ENCODE measurements around the gene DTX3L.

Gene DTX3L

DNA sequence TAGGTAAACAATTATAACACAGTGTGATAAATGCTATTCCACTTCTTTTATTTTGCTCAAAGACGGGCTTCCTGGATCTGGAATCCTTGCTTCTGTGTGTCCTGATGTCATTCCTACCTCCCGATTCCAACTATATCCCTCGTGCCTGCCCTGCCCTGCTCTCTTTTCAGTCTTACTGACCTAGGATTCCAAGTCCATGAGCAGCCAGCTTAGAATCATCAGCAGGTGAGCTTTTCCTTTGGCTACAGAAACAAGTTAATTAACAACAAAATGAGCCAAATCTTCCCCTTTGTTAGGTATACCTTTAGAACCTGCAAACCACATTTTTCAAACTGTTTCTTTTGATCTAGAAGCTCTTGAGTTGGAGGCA, 27.5 kb upstream of the DTX3L start:
- Histone ChIP-seq H3K4ac (ENCODE audit: low read depth, low read length) (no peak overlapping the region), H3K79me2 (ENCODE audit: control insufficient read depth, insufficient read depth, low read length) (no peaks in the 10 kb centered on the region), H2AK5ac (ENCODE audit: low read length) (no peak overlapping the region), H4K5ac (ENCODE audit: low read length) (no peak overlapping the region), H2BK5ac (ENCODE audit: low read length) (no peak overlapping the region), H3K36me3 (ENCODE audit: control insufficient read depth, insufficient read depth, low read length) (no peaks in the 10 kb centered on the region), H3K18ac (ENCODE audit: low read length) (no peak overlapping the region), H3K4me3 (ENCODE audit: low read length) (no peak overlapping the region), H3K9ac (ENCODE audit: low read length) (no peak overlapping the region), H3K56ac (ENCODE audit: low read length) (peak overlapping the region; percentile 17), H3K27ac (ENCODE audit: low read depth, low read length) (no peak overlapping the region), H4K8ac (ENCODE audit: low read depth, low read length) (no peak overlapping the region), H3K4me2 (ENCODE audit: low read length) (no peak overlapping the region), H3K4me1 (ENCODE audit: control insufficient read depth, low read depth, low read length) (no peaks in the 10 kb centered on the region), H3K79me1 (ENCODE audit: low read length) (no peaks in the 10 kb centered on the region), H3K23ac (ENCODE audit: low read length) (no peak overlapping the region), H2BK15ac (replicated peaks; ENCODE audit: low read depth) (no peak overlapping the region), H3K27me3 (ENCODE audit: insufficient read depth, low read length, poor library complexity) (no peaks in the 10 kb centered on the region), H2BK120ac (ENCODE audit: low read depth, low read length) (no peak overlapping the region)
- DNase-seq, result peak; percentile 52
- no CpG with 5 or more reads among the region's 3 CpGs for WGBS (ENCODE audit: extremely low coverage, insufficient coverage, low lambda C conversion rate)

DNA sequence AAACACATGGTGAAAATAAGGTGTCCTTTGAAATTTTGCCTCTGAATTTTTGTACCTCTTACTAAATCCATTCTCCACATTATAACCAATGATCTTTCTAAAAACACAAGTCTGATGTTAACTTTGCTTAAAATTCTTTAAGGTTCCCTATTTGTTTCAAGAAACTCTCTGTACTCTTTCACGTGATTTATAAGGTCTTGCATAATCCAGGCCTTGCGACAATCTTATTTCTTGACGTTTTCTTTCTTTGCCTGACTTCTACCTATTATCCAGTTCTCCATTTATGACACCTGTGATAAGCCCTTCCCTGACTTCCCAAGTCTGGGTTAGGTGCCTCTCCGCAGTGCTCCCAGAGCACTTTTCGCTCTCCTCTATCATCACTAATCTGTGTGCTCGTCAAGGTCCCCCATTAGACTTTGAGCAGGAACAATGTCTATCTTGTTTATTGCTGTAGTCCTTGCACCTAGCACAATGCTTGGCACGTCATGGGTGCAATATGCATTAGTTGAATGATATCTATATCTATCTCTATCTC, 25.1 kb upstream of the DTX3L start:
- DNase-seq, result no peak
- Histone ChIP-seq H2AK5ac (ENCODE audit: low read length) (no peak overlapping the region), H3K9ac (ENCODE audit: low read length) (no peak overlapping the region), H2BK120ac (ENCODE audit: low read depth, low read length) (no peak overlapping the region), H3K56ac (ENCODE audit: low read length) (no peak overlapping the region), H3K79me2 (ENCODE audit: control insufficient read depth, insufficient read depth, low read length) (no peaks in the 10 kb centered on the region), H3K27me3 (ENCODE audit: insufficient read depth, low read length, poor library complexity) (no peaks in the 10 kb centered on the region), H3K23ac (ENCODE audit: low read length) (no peak overlapping the region), H4K5ac (ENCODE audit: low read length) (no peak overlapping the region), H3K27ac (ENCODE audit: low read depth, low read length) (no peak overlapping the region), H3K36me3 (ENCODE audit: control insufficient read depth, insufficient read depth, low read length) (no peaks in the 10 kb centered on the region), H3K79me1 (ENCODE audit: low read length) (no peaks in the 10 kb centered on the region), H3K4ac (ENCODE audit: low read depth, low read length) (no peak overlapping the region), H3K18ac (ENCODE audit: low read length) (no peak overlapping the region), H2BK5ac (ENCODE audit: low read length) (no peak overlapping the region), H2BK15ac (replicated peaks; ENCODE audit: low read depth) (no peak overlapping the region), H3K4me2 (ENCODE audit: low read length) (no peak overlapping the region), H4K8ac (ENCODE audit: low read depth, low read length) (no peak overlapping the region), H3K4me1 (ENCODE audit: control insufficient read depth, low read depth, low read length) (no peaks in the 10 kb centered on the region), H3K4me3 (ENCODE audit: low read length) (no peak overlapping the region)
- no CpG with 5 or more reads among the region's 7 CpGs for WGBS (ENCODE audit: extremely low coverage, insufficient coverage, low lambda C conversion rate)

DNA sequence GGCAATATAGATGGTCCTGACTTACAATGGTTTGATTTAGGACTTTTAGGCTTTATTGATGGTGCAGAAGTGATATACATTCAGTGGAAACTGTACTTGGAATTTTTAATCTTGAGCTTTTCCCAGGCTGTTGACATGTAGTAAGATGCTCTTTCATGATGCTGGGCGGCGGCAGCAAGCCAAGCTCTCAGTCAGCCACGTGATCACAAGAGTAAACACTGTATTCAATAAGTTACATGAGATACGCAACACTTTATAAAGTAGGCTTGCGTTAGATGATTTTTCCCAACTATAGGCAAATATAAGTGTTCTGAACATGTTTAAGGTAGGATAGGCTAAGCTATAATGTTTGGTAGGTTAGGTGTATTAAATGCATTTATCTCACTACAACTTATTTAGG, 18.0 kb upstream of the DTX3L start:
- Histone ChIP-seq H3K36me3 (ENCODE audit: control insufficient read depth, insufficient read depth, low read length) (no peaks in the 10 kb centered on the region), H2BK5ac (ENCODE audit: low read length) (no peak overlapping the region)
- WGBS (ENCODE audit: extremely low coverage, insufficient coverage, low lambda C conversion rate), result no CpG with 5 or more reads among the region's 5 CpGs

DNA sequence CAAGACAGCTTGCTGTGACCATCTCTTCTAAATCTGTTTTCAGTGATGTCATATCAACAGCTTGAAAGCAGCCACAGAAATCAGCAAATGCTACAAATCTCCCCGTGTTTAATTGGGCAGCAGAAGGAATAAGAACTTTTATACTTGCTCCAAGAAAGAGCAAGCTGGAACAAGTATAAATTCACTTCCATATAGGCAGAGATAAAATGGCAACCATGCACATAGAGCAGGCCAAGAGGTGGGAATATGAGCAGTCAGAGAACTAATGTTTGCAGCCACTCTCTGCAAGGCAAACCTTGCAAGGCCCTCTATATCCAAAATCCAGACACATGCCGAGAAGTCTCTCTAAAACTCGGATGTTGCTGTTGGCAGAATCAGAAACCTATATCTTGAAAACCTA, 16.1 kb upstream of the DTX3L start:
- no peak overlapping the region for H2AK5ac ChIP-seq (ENCODE audit: low read length)
- no peaks in the 10 kb centered on the region for H3K4me1 ChIP-seq (ENCODE audit: control insufficient read depth, low read depth, low read length)
- no peak overlapping the region for H2BK5ac ChIP-seq (ENCODE audit: low read length)
- no peak overlapping the region for H3K4ac ChIP-seq (ENCODE audit: low read depth, low read length)
- H3K18ac ChIP-seq (ENCODE audit: low read length), result no peak overlapping the region
- no peak overlapping the region for H4K8ac ChIP-seq (ENCODE audit: low read depth, low read length)
- no peak overlapping the region for H3K23ac ChIP-seq (ENCODE audit: low read length)
- H3K79me2 ChIP-seq (ENCODE audit: control insufficient read depth, insufficient read depth, low read length), result no peaks in the 10 kb centered on the region
- H2BK120ac ChIP-seq (ENCODE audit: low read depth, low read length), result no peak overlapping the region
- DNase-seq, result no peak
- H3K79me1 ChIP-seq (ENCODE audit: low read length), result no peaks in the 10 kb centered on the region
- no peak overlapping the region for H3K4me2 ChIP-seq (ENCODE audit: low read length)
- no peak overlapping the region for H2BK15ac ChIP-seq (replicated peaks; ENCODE audit: low read depth)
- no CpG with 5 or more reads among the region's 3 CpGs for WGBS (ENCODE audit: extremely low coverage, insufficient coverage, low lambda C conversion rate)
- H3K56ac ChIP-seq (ENCODE audit: low read length), result no peak overlapping the region
- no peak overlapping the region for H3K9ac ChIP-seq (ENCODE audit: low read length)
- H3K4me3 ChIP-seq (ENCODE audit: low read length), result no peak overlapping the region
- no peak overlapping the region for H3K27ac ChIP-seq (ENCODE audit: low read depth, low read length)
- H4K5ac ChIP-seq (ENCODE audit: low read length), result no peak overlapping the region
- H3K27me3 ChIP-seq (ENCODE audit: insufficient read depth, low read length, poor library complexity), result no peaks in the 10 kb centered on the region
- no peaks in the 10 kb centered on the region for H3K36me3 ChIP-seq (ENCODE audit: control insufficient read depth, insufficient read depth, low read length)

More for the DNA sequence above, 18.0 kb upstream of the DTX3L start:
- H3K4ac ChIP-seq (ENCODE audit: low read depth, low read length), result no peak overlapping the region
- H3K18ac ChIP-seq (ENCODE audit: low read length), result no peak overlapping the region
- H3K56ac ChIP-seq (ENCODE audit: low read length), result no peak overlapping the region
- H3K23ac ChIP-seq (ENCODE audit: low read length), result no peak overlapping the region
- DNase-seq, result no peak
- H3K27me3 ChIP-seq (ENCODE audit: insufficient read depth, low read length, poor library complexity), result no peaks in the 10 kb centered on the region
- no peak overlapping the region for H2BK15ac ChIP-seq (replicated peaks; ENCODE audit: low read depth)
- H3K4me3 ChIP-seq (ENCODE audit: low read length), result no peak overlapping the region
- H3K4me1 ChIP-seq (ENCODE audit: control insufficient read depth, low read depth, low read length), result no peaks in the 10 kb centered on the region
- H4K5ac ChIP-seq (ENCODE audit: low read length), result no peak overlapping the region
- no peak overlapping the region for H4K8ac ChIP-seq (ENCODE audit: low read depth, low read length)
- no peak overlapping the region for H3K4me2 ChIP-seq (ENCODE audit: low read length)
- no peak overlapping the region for H3K9ac ChIP-seq (ENCODE audit: low read length)
- H3K79me2 ChIP-seq (ENCODE audit: control insufficient read depth, insufficient read depth, low read length), result no peaks in the 10 kb centered on the region
- H2AK5ac ChIP-seq (ENCODE audit: low read length), result no peak overlapping the region
- H2BK120ac ChIP-seq (ENCODE audit: low read depth, low read length), result no peak overlapping the region
- H3K27ac ChIP-seq (ENCODE audit: low read depth, low read length), result no peak overlapping the region
- no peaks in the 10 kb centered on the region for H3K79me1 ChIP-seq (ENCODE audit: low read length)

DNA sequence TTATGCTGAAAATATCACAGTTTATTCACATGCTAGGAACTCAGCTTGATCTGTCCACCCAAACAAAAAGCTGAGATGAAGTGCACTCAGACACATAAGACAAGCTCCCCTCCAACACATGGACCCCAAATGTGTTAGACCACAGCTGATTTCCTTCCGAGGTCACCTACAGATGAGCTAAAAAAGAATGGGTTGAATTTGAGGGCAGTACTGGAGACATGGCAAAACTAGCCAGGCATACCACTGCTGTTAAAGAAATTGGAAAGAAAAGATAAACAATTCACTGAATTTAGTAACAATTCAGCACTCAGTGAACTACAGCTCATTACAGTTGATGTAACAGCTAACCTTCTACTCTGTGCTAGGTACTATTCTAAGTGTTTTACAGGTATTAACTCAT, 15.5 kb upstream of the DTX3L start:
- Histone ChIP-seq H3K4me1 (ENCODE audit: control insufficient read depth, low read depth, low read length) (no peaks in the 10 kb centered on the region), H3K4me3 (ENCODE audit: low read length) (no peak overlapping the region), H3K4me2 (ENCODE audit: low read length) (no peak overlapping the region), H3K18ac (ENCODE audit: low read length) (no peak overlapping the region), H4K5ac (ENCODE audit: low read length) (no peak overlapping the region), H3K4ac (ENCODE audit: low read depth, low read length) (no peak overlapping the region), H2BK15ac (replicated peaks; ENCODE audit: low read depth) (no peak overlapping the region), H3K9ac (ENCODE audit: low read length) (no peak overlapping the region), H3K79me2 (ENCODE audit: control insufficient read depth, insufficient read depth, low read length) (no peaks in the 10 kb centered on the region), H3K23ac (ENCODE audit: low read length) (no peak overlapping the region), H3K27ac (ENCODE audit: low read depth, low read length) (no peak overlapping the region), H3K56ac (ENCODE audit: low read length) (no peak overlapping the region), H3K27me3 (ENCODE audit: insufficient read depth, low read length, poor library complexity) (no peaks in the 10 kb centered on the region), H3K79me1 (ENCODE audit: low read length) (no peaks in the 10 kb centered on the region), H3K36me3 (ENCODE audit: control insufficient read depth, insufficient read depth, low read length) (no peaks in the 10 kb centered on the region), H2BK5ac (ENCODE audit: low read length) (no peak overlapping the region), H2AK5ac (ENCODE audit: low read length) (no peak overlapping the region), H2BK120ac (ENCODE audit: low read depth, low read length) (no peak overlapping the region), H4K8ac (ENCODE audit: low read depth, low read length) (no peak overlapping the region)
- no CpG with 5 or more reads among the region's 1 CpG for WGBS (ENCODE audit: extremely low coverage, insufficient coverage, low lambda C conversion rate)
- DNase-seq, result no peak

DNA sequence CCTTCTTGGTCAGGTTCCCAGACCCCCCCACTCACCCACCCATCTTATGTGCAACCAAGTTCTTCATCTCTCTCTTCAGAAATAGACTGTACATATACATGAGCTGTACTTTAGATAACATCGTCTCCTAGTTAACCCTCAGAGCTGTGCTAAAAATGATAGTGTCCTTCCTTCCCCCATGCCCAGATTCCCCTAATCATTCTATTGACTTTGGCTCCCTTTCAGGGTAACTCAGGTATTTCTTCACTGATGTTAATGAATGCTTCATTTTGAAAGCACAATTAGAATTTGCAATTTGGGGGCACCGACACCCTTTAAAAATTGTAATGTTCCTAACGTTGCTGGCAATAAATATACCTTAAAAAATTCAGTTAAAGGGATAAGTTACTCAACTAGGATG, 11.0 kb upstream of the DTX3L start:
- Histone ChIP-seq H3K56ac (ENCODE audit: low read length) (no peak overlapping the region), H3K79me1 (ENCODE audit: low read length) (no peaks in the 10 kb centered on the region), H3K18ac (ENCODE audit: low read length) (no peak overlapping the region), H2BK15ac (replicated peaks; ENCODE audit: low read depth) (no peak overlapping the region), H2BK120ac (ENCODE audit: low read depth, low read length) (no peak overlapping the region), H3K27ac (ENCODE audit: low read depth, low read length) (no peak overlapping the region), H2BK5ac (ENCODE audit: low read length) (no peak overlapping the region), H3K4me2 (ENCODE audit: low read length) (no peak overlapping the region), H3K4ac (ENCODE audit: low read depth, low read length) (no peak overlapping the region), H4K5ac (ENCODE audit: low read length) (no peak overlapping the region), H3K36me3 (ENCODE audit: control insufficient read depth, insufficient read depth, low read length) (no peaks in the 10 kb centered on the region), H3K79me2 (ENCODE audit: control insufficient read depth, insufficient read depth, low read length) (no peaks in the 10 kb centered on the region), H3K23ac (ENCODE audit: low read length) (no peak overlapping the region), H3K9ac (ENCODE audit: low read length) (no peak overlapping the region), H3K4me3 (ENCODE audit: low read length) (no peak overlapping the region), H4K8ac (ENCODE audit: low read depth, low read length) (no peak overlapping the region), H3K4me1 (ENCODE audit: control insufficient read depth, low read depth, low read length) (no peaks in the 10 kb centered on the region), H3K27me3 (ENCODE audit: insufficient read depth, low read length, poor library complexity) (no peaks in the 10 kb centered on the region), H2AK5ac (ENCODE audit: low read length) (no peak overlapping the region)
- no CpG with 5 or more reads among the region's 3 CpGs for WGBS (ENCODE audit: extremely low coverage, insufficient coverage, low lambda C conversion rate)
- DNase-seq, result no peak
